ENCODE data around the gene SH3BP4. TPM values are rescaled to one million over a fixed set of nuclear protein-coding genes. Genes with fewer than 3 reads are reported as not detected.

Gene SH3BP4
- total RNA-seq, 1 donor from 2014 or later = 53.4 TPM

DNA sequence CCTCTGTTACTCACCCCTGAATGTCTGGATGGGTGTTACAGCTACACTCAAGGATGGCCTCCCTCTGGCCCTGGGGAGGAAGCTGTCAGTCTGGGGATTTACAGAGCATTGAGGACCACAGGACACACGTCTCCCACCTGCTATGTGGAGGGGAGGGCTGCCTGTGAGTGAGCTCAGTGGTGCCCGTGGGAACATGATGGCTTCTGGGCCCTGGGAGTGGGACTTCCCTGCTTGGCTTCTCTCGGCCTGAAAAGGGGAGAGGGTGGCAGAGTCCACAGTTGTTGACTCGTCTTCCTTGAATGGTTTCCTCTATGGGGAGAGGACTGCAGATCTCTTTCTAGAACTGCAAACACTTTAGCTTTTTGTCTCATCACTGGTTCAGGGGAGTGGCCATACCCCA is 79.1 kb downstream of the SH3BP4 start:
- Histone ChIP-seq H3K9me3 (ENCODE audit: low read depth) (no peaks in the 10 kb centered on the region), H4K20me1 (ENCODE audit: low read depth) (peaks cover 69% of the 10 kb centered on the region), H3K9ac (no peak overlapping the region), H3K79me2 (ENCODE audit: low read depth) (peaks cover 77% of the 10 kb centered on the region), H3K27me3 (no peaks in the 10 kb centered on the region), H3K36me3 (no peaks in the 10 kb centered on the region), H3F3A (ENCODE audit: low read depth) (no peaks in the 10 kb centered on the region), H3K4me1 (no peaks in the 10 kb centered on the region), H3K4me2 (no peak overlapping the region), H3K4me3 (no peak overlapping the region), H2AFZ (replicated peaks) (no peak overlapping the region), H3K27ac (no peak overlapping the region)
- Mint-ChIP-seq H3K27me3 (ENCODE audit: insufficient read depth, low read depth) (peaks cover 11% of the 10 kb centered on the region), H3K36me3 (peaks cover 48% of the 10 kb centered on the region), H3K9me3 (peaks cover 20% of the 10 kb centered on the region), H3K4me1 (peaks cover 32% of the 10 kb centered on the region), H3K27ac (peak overlapping the region; percentile 81), H3K4me3 (no peak overlapping the region)
- TF ChIP-seq, protein P1, sequence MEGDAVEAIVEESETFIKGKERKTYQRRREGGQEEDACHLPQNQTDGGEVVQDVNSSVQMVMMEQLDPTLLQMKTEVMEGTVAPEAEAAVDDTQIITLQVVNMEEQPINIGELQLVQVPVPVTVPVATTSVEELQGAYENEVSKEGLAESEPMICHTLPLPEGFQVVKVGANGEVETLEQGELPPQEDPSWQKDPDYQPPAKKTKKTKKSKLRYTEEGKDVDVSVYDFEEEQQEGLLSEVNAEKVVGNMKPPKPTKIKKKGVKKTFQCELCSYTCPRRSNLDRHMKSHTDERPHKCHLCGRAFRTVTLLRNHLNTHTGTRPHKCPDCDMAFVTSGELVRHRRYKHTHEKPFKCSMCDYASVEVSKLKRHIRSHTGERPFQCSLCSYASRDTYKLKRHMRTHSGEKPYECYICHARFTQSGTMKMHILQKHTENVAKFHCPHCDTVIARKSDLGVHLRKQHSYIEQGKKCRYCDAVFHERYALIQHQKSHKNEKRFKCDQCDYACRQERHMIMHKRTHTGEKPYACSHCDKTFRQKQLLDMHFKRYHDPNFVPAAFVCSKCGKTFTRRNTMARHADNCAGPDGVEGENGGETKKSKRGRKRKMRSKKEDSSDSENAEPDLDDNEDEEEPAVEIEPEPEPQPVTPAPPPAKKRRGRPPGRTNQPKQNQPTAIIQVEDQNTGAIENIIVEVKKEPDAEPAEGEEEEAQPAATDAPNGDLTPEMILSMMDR (IDR thresholded peaks at IDR 0.05) = no peak
- no peak for TF ChIP-seq EZH2phosphoT487 (IDR thresholded peaks at IDR 0.05)
- no peak for TF ChIP-seq EZH2 (IDR thresholded peaks at IDR 0.05)
- DNase-seq (ENCODE audit: low spot score) = no peak

DNA sequence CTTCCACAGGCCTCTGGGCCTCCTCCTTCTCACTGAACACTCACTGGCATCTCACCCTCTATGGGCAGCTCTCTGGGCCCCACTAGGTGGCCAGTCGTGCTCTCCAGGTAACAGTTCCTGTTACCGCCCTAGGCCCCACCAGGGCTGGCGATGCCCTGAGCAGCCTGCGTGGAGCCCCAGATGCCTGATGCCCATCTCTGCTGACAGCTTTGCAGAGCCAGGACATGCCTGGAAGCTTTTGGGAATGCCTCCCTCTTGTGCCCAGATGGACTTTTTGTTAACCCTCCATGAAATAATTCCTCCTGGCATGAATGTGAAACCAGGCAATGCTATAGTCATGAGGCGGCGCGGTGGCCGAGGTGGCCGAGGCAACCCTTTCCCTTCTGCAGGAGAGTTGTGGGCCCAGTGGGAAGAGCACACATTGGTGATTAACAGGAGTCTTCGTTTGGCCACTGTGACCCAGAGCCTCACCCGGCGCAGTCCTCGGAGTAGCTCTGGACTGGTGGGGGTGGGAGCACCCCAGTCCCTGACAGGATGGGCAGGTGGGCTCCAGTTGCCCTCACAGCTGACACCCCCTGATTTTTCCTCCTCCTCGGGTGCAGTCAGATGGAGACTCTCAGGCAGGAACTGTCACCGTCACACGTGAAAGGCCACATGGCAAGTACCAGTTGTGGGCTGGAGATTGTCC is 80.0 kb downstream of the SH3BP4 start:
- no peaks in the 10 kb centered on the region for H3K9me3 ChIP-seq (ENCODE audit: low read depth)
- peaks cover 68% of the 10 kb centered on the region for H4K20me1 ChIP-seq (ENCODE audit: low read depth)
- no peak overlapping the region for H3K4me3 ChIP-seq
- H3K27ac Mint-ChIP-seq = peak overlapping the region; percentile 81
- H3K9ac ChIP-seq = no peak overlapping the region
- H3K9me3 Mint-ChIP-seq = peaks cover 20% of the 10 kb centered on the region
- peaks cover 68% of the 10 kb centered on the region for H3K79me2 ChIP-seq (ENCODE audit: low read depth)
- no peaks in the 10 kb centered on the region for H3F3A ChIP-seq (ENCODE audit: low read depth)
- no peak overlapping the region for H3K27ac ChIP-seq
- peak overlapping the region; percentile 20 for H3K4me3 Mint-ChIP-seq
- H3K27me3 Mint-ChIP-seq (ENCODE audit: insufficient read depth, low read depth) = peaks cover 11% of the 10 kb centered on the region
- peaks cover 49% of the 10 kb centered on the region for H3K36me3 Mint-ChIP-seq
- H3K4me2 ChIP-seq = no peak overlapping the region
- H3K4me1 ChIP-seq = no peaks in the 10 kb centered on the region
- peaks cover 28% of the 10 kb centered on the region for H3K4me1 Mint-ChIP-seq
- H2AFZ ChIP-seq (replicated peaks) = no peak overlapping the region
- H3K27me3 ChIP-seq = no peaks in the 10 kb centered on the region
- no peaks in the 10 kb centered on the region for H3K36me3 ChIP-seq
- no peak for DNase-seq (ENCODE audit: low spot score)
- TF ChIP-seq EZH2 (IDR thresholded peaks at IDR 0.05) (no peak), EZH2phosphoT487 (IDR thresholded peaks at IDR 0.05) (no peak)
- TF ChIP-seq, protein P1 (IDR thresholded peaks at IDR 0.05) = no peak

DNA sequence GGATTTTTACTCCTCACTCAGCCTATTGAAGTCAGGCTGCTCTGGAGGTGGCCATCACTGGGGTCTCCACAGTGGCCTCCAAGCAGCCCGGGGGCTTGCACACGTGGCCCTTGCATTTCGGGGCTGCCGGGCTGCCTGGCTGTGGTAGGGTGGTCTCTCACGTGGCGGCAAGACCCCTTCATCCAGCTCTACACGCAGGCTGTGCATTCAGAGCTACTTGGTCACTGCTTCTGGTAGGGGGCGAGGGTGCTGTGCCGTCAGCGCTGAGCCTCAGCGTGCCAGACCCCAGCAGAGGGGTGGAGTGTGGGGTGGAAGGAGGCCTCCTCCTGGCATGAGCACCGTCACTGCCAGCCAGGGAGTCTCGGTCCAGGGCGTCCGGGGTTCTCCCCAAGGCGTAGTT is 80.6 kb downstream of the SH3BP4 start:
- H3K4me1 ChIP-seq = no peaks in the 10 kb centered on the region
- peaks cover 62% of the 10 kb centered on the region for H4K20me1 ChIP-seq (ENCODE audit: low read depth)
- peaks cover 50% of the 10 kb centered on the region for H3K36me3 Mint-ChIP-seq
- no peaks in the 10 kb centered on the region for H3F3A ChIP-seq (ENCODE audit: low read depth)
- no peak overlapping the region for H3K27ac ChIP-seq
- TF ChIP-seq, protein P1 (IDR thresholded peaks at IDR 0.05) = no peak
- TF ChIP-seq EZH2phosphoT487 (IDR thresholded peaks at IDR 0.05) = no peak
- TF ChIP-seq EZH2 (IDR thresholded peaks at IDR 0.05) = no peak
- no peak overlapping the region for H3K4me3 ChIP-seq
- H3K27me3 ChIP-seq = no peaks in the 10 kb centered on the region
- peaks cover 26% of the 10 kb centered on the region for H3K4me1 Mint-ChIP-seq
- H2AFZ ChIP-seq (replicated peaks) = no peak overlapping the region
- H3K27ac Mint-ChIP-seq = peak overlapping the region; percentile 36
- peaks cover 62% of the 10 kb centered on the region for H3K79me2 ChIP-seq (ENCODE audit: low read depth)
- no peak for DNase-seq (ENCODE audit: low spot score)
- H3K9me3 ChIP-seq (ENCODE audit: low read depth) = no peaks in the 10 kb centered on the region
- H3K9me3 Mint-ChIP-seq = peaks cover 18% of the 10 kb centered on the region
- H3K27me3 Mint-ChIP-seq (ENCODE audit: insufficient read depth, low read depth) = peaks cover 10% of the 10 kb centered on the region
- no peak overlapping the region for H3K4me2 ChIP-seq
- H3K36me3 ChIP-seq = no peaks in the 10 kb centered on the region
- H3K9ac ChIP-seq = no peak overlapping the region
- no peak overlapping the region for H3K4me3 Mint-ChIP-seq

All from neural progenitor cell (in vitro differentiated cells).